Tibial nerve (tissue), 4 donors: Measurements from ENCODE around the gene TMEM120B. TPM values are rescaled to one million over a fixed set of nuclear protein-coding genes. Genes with fewer than 3 reads are reported as not detected.
"Not testable (repeated sequence)": the region's sequence is repeated elsewhere in the genome, so short reads cannot be mapped to it uniquely, and the experiment has no call there.

ENCODE experiments used
- DNase-seq, 2 donors: peaks; one replicate each; pipeline ENCODE4 v3.0.0-alpha.2; 2019; ENCODE audit warnings: low spot score in 2 of 2
- H3K27ac ChIP-seq, 4 donors: fragments of 200-600 bp; sonication (generic) in 3 of 4; one replicate each; pipeline ENCODE4 v1.5.1; 2017 to 2019; ENCODE audit warnings: mild to moderate bottlenecking in 1 of 4
- H3K27me3 ChIP-seq, 2 donors: fragments of 200-600 bp; sonication (generic) in 1 of 2; one replicate each; pipeline versions ENCODE4 v1.5.1 to v1.6.0; 2017 to 2019
- H3K36me3 ChIP-seq, 3 donors: fragments of 200-600 bp; sonication (generic); one replicate each; pipeline ENCODE4 v1.5.1; 2018 to 2019
- H3K4me1 ChIP-seq, 4 donors: fragments of 200-600 bp; sonication (generic) in 3 of 4; one replicate each; pipeline ENCODE4 v1.5.1; 2017 to 2019
- H3K4me3 ChIP-seq, 4 donors: fragments of 200-600 bp; sonication (generic) in 3 of 4; one replicate each; pipeline ENCODE4 v1.5.1; 2017 to 2019; ENCODE audit warnings: mild to moderate bottlenecking in 1 of 4, moderate library complexity in 1 of 4
- H3K9me3 ChIP-seq, 4 donors: fragments of 200-600 bp; sonication (generic) in 3 of 4; one replicate each; pipeline ENCODE4 v1.5.1; 2017 to 2019
- CTCF ChIP-seq, 5 experiments: fragments of 200-600 bp in 3 of 5; fragments of 450-650 bp in 2 of 5; sonication (generic) in 3 of 5; IDR thresholded peaks; one replicate each; pipeline ENCODE4 v1.5.1; 2016 to 2019; ENCODE audit warnings: antibody characterized with exemption in 5 of 5, mild to moderate bottlenecking in 3 of 5, moderate library complexity in 2 of 5
- EP300 ChIP-seq, 2 donors: sonication (generic); formaldehyde crosslinking; IDR thresholded peaks; one replicate each; pipeline ENCODE4 v1.6.1; 2017; ENCODE audit warnings: antibody characterized with exemption in 2 of 2, mild to moderate bottlenecking in 1 of 2
- POLR2A ChIP-seq, 2 donors: fragments of 450-650 bp; IDR thresholded peaks; one replicate each; pipeline ENCODE4 v1.6.1; 2017; ENCODE audit warnings: antibody characterized with exemption in 2 of 2, mild to moderate bottlenecking in 2 of 2, moderate library complexity in 2 of 2
- WGBS, 2 donors: methylation state at CpG; one replicate each; pipeline ENCODE4 v1.1.5; 2018; 5-methylcytosine and 5-hydroxymethylcytosine counted together
- total RNA-seq, 4 donors: library from RNA; depleted of rRNA; stranded (reverse); fragments of >200 nt; gene quantifications; one replicate each; pipeline ENCODE4 v1.1.0, GENCODE V29; 2016

TMEM120B gene
- 10 to 100 TPM; 10.1 to 13.9 (median 11.5) TPM for total RNA-seq

GRCh38 chr12:121712461-121713256, at the start of gene TMEM120B:
TSS of gene TMEM120B (plus strand) at chr12:121712752. CDS start at chr12:121712896, 144 bp downstream.
- H3K27me3 ChIP-seq = no peaks in the 10 kb centered on the region
- H3K4me1 ChIP-seq = peaks cover 0 to 32% (median 15%) of the 10 kb centered on the region in 4 donors
- H3K4me3 ChIP-seq = peak within 1 kb of the TSS; percentile 77 to 99 (median 91)
- DNase-seq = peak; percentile 62 to 74
- no peaks in the 10 kb centered on the region for H3K9me3 ChIP-seq
- 0 to 2% methylated on average over 18 to 68 of the region's 74 CpGs for WGBS, 2 donors
- H3K36me3 ChIP-seq = no peaks in the 10 kb centered on the region
- H3K27ac ChIP-seq = peak within 1 kb of the TSS; percentile 79 to 94 (median 88)
- TF ChIP-seq EP300 (IDR thresholded peaks at IDR 0.05) (peak; percentile 39 to 91), CTCF (IDR thresholded peaks at IDR 0.05) (no peak), POLR2A (IDR thresholded peaks at IDR 0.05) (peak; percentile 78 to 95)

GRCh38 chr12:121663610-121663929, 49.0 kb upstream of the TMEM120B start:
- WGBS, 2 donors = 66 to 82% methylated on average over 3 of the region's 3 CpGs

GRCh38 chr12:121666829-121667228, 45.7 kb upstream of the TMEM120B start:
- DNase-seq, H3K27me3 ChIP-seq, H3K9me3 ChIP-seq, H3K4me1 ChIP-seq, H3K27ac ChIP-seq, H3K4me3 ChIP-seq, H3K36me3 ChIP-seq: not testable (repeated sequence)
- WGBS, 2 donors = 86 to 90% methylated on average over 6 of the region's 6 CpGs

More at GRCh38 chr12:121663610-121663929, 49.0 kb upstream of the TMEM120B start:
- H3K27me3 ChIP-seq = no peaks in the 10 kb centered on the region
- no peak for TF ChIP-seq EP300 (IDR thresholded peaks at IDR 0.05)
- TF ChIP-seq POLR2A (IDR thresholded peaks at IDR 0.05) = no peak
- TF ChIP-seq CTCF (IDR thresholded peaks at IDR 0.05) = no peak
- DNase-seq = no peak
- no peaks in the 10 kb centered on the region for H3K4me1 ChIP-seq
- H3K4me3 ChIP-seq = no peak overlapping the region
- H3K36me3 ChIP-seq = no peaks in the 10 kb centered on the region
- H3K9me3 ChIP-seq = no peaks in the 10 kb centered on the region
- no peak overlapping the region for H3K27ac ChIP-seq

GRCh38 chr12:121668750-121669520, 43.6 kb upstream of the TMEM120B start:
- no peaks in the 10 kb centered on the region for H3K9me3 ChIP-seq
- H3K36me3 ChIP-seq = no peaks in the 10 kb centered on the region
- H3K27ac ChIP-seq = no peak overlapping the region
- no peak overlapping the region for H3K4me3 ChIP-seq
- no peaks in the 10 kb centered on the region for H3K27me3 ChIP-seq
- TF ChIP-seq CTCF (IDR thresholded peaks at IDR 0.05) (peak; percentile 12 to 49 (median 39)), EP300 (IDR thresholded peaks at IDR 0.05) (no peak), POLR2A (IDR thresholded peaks at IDR 0.05) (no peak)
- WGBS, 2 donors = 70 to 79% methylated on average over 17 to 18 of the region's 18 CpGs
- DNase-seq = no peak
- H3K4me1 ChIP-seq = peaks cover 0 to 20% (median 9%) of the 10 kb centered on the region in 4 donors

GRCh38 chr12:121669521-121669900, 43.0 kb upstream of the TMEM120B start, which contains the start of gene MORN3:
TSS of gene MORN3 (minus strand) at chr12:121669654. CDS start at chr12:121669483, 171 bp downstream.
- peaks cover 0 to 20% (median 9%) of the 10 kb centered on the region in 4 donors for H3K4me1 ChIP-seq
- no peak for TF ChIP-seq CTCF (IDR thresholded peaks at IDR 0.05)
- no peak for TF ChIP-seq POLR2A (IDR thresholded peaks at IDR 0.05)
- no peak for TF ChIP-seq EP300 (IDR thresholded peaks at IDR 0.05)
- H3K36me3 ChIP-seq = no peaks in the 10 kb centered on the region
- H3K27me3 ChIP-seq = no peaks in the 10 kb centered on the region
- H3K4me3 ChIP-seq = no peak within 1 kb of the TSS
- no peak for DNase-seq
- H3K9me3 ChIP-seq = no peaks in the 10 kb centered on the region
- 88 to 89% methylated on average over 4 to 5 of the region's 5 CpGs for WGBS, 2 donors
- no peak within 1 kb of the TSS for H3K27ac ChIP-seq
